Endothelial cell of umbilical vein (primary cell): Measurements from ENCODE around the gene PML.

Source experiments
- CTCF ChIP-seq, 2 donors: IDR thresholded peaks; 1 replicate in 1 of 2; 2 replicates in 1 of 2; pipeline ENCODE4 v1.5.1; 2011; ENCODE audit warnings: low read length in 2 of 2, mild to moderate bottlenecking in 2 of 2, moderate library complexity in 2 of 2, control low read depth in 1 of 2, inconsistent platforms in 1 of 2, low read depth in 1 of 2; ENCODE audit not compliant: insufficient read depth in 1 of 2; ENCODE audit errors: extremely low read depth in 1 of 2
- EZH2 ChIP-seq: IDR thresholded peaks from 2 replicates; pipeline ENCODE4 v1.6.1; 2012; ENCODE audit warnings: borderline replicate concordance, low read depth, mild to moderate bottlenecking, moderate library complexity, low read length, inconsistent platforms; ENCODE audit not compliant: severe bottlenecking
- JUN ChIP-seq: IDR thresholded peaks from 2 replicates; pipeline ENCODE4 v1.6.1; 2011; ENCODE audit warnings: borderline replicate concordance, low read depth; ENCODE audit not compliant: insufficient read length, insufficient read depth
- MAX ChIP-seq: IDR thresholded peaks from 2 replicates; pipeline ENCODE4 v1.6.1; 2011; ENCODE audit not compliant: insufficient read depth, insufficient read length
- MYC ChIP-seq: IDR thresholded peaks from one replicate; pipeline ENCODE4 v1.6.1; 2011; ENCODE audit warnings: mild to moderate bottlenecking, low read depth, low read length
- POLR2A ChIP-seq: IDR thresholded peaks from 2 replicates; pipeline ENCODE4 v1.6.1; 2012; ENCODE audit warnings: low read depth, mild to moderate bottlenecking, control low read depth, low read length
- POLR2AphosphoS5 ChIP-seq: IDR thresholded peaks from 2 replicates; pipeline ENCODE4 v1.6.1; 2012; ENCODE audit warnings: low read depth, mild to moderate bottlenecking, control low read depth, low read length, moderate library complexity; ENCODE audit not compliant: insufficient read depth

- TF ChIP-seq CTCF (IDR thresholded peaks at IDR 0.05; ENCODE audit: extremely low read depth in 1 of 2, insufficient read depth in 1 of 2, low read depth in 1 of 2, low read length in 2 of 2) (no peak), POLR2AphosphoS5 (no peak), MAX (no peak), EZH2 (no peak), POLR2A (no peak), MYC (no peak), JUN (no peak)
These were observed 28.4 kb downstream of the PML start for GRCh38 chr15:74022706-74023470.
